ENCODE measurements around the gene UNC13A. TPM values are rescaled to one million over a fixed set of nuclear protein-coding genes. Genes with fewer than 3 reads are reported as not detected.

UNC13A gene
- total RNA-seq, 1 experiment from 2014 or later = 29.0 TPM

DNA sequence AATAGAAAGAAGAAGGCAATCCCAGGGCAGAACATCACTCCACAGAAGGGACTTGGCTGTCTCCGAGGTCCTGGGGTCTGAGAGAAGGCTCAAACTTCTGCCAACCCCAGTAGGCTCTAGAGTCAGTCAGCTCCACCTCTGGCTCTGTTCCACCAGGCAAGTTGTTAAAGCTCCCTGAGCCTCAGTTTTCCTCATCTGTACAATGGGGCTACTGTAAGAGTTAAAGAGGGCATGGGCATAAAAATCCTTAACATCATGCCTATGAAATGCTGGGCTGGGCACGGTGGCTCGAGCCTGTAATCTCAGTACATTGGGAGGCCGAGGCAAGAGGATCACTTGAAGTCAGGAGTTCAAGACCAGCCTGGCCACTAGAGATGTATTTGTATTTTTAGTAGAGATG is 5.1 kb downstream of the UNC13A start:
- intact Hi-C loops (cut with micrococcal nuclease) = loop anchor here (10.0 kb wide), 1 partner anchor 228 kb away; no protein-coding TSS in a partner anchor
- ChIA-PET CTCF (no interaction called here), RAD21 (ENCODE audit: low non-redundant PET in 1 of 2, low total read pairs in 2 of 2, uncharacterized antibody in 2 of 2, unreplicated experiment in 2 of 2) (no interaction called here), POLR2A (no interaction called here)
- no peak overlapping the region for H3K27ac ChIP-seq (ENCODE audit: low read depth, low read length)
- H3K4me2 ChIP-seq (ENCODE audit: low read length) = no peak overlapping the region
- H3K27me3 ChIP-seq (ENCODE audit: insufficient read depth, low read length) = no peaks in the 10 kb centered on the region
- no peaks in the 10 kb centered on the region for H3K9me2 ChIP-seq (ENCODE audit: insufficient read depth)
- no peaks in the 10 kb centered on the region for H4K20me1 ChIP-seq (ENCODE audit: insufficient read depth)
- H3K36me3 ChIP-seq (ENCODE audit: control insufficient read depth in 1 of 2, insufficient read depth in 2 of 2, low read length in 2 of 2) = no peaks in the 10 kb centered on the region
- DNase-seq (ENCODE audit: low read depth, low spot score) = no peak
- BruUV-seq (replicated peaks) = no TSS peak
- peaks cover 28% of the 10 kb centered on the region for H3K79me2 ChIP-seq (ENCODE audit: insufficient read depth, low read length)
- no peaks in the 10 kb centered on the region for H3K9me3 ChIP-seq (ENCODE audit: control insufficient read depth in 1 of 2, insufficient read depth in 1 of 2, low read depth in 1 of 2, low read length in 2 of 2)
- no peak overlapping the region for H3K4me3 ChIP-seq (replicated peaks in 1 of 2; ENCODE audit: low read depth in 1 of 2, low read length in 2 of 2)
- TF ChIP-seq POLR2A (IDR thresholded peaks at IDR 0.05; ENCODE audit: borderline replicate concordance, extremely low read depth, insufficient read depth, insufficient read length) (no peak), MAX (IDR thresholded peaks at IDR 0.05) (no peak), POLR2AphosphoS5 (IDR thresholded peaks at IDR 0.05; ENCODE audit: low read depth, low read length) (no peak), CBX3 (IDR thresholded peaks at IDR 0.05; ENCODE audit: low read depth) (no peak)
- peaks cover 23 to 62% of the 10 kb centered on the region in 2 experiments for H3K4me1 ChIP-seq (ENCODE audit: control insufficient read depth in 1 of 2, insufficient read depth in 2 of 2, low read length in 2 of 2)
- ATAC-seq = no peak
- no peak overlapping the region for H2AFZ ChIP-seq (ENCODE audit: low read depth, low read length, poor library complexity, severe bottlenecking)
- H3K9ac ChIP-seq (ENCODE audit: low read length) = no peak overlapping the region

DNA sequence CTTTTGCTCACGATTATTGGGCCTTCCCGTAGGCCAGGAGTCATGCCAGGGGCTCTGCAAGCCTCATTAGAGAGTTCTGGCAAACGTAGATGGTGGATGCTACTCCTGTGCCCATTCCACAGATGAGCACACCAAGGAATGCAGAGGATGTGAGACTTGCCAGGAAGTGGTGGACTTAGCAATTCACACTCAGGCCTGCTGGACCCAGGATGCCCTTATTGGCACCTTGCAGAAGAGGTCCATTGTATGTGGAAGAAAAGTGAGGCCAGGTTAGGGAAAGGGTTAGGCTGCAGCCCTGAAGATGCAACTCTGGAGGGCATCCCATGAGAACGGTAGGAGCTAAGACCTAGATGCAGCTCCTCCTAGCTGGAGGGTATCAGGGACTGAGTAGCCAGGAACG is 5.9 kb downstream of the UNC13A start:
- Histone ChIP-seq H2AFZ (ENCODE audit: low read depth, low read length, poor library complexity, severe bottlenecking) (no peak overlapping the region), H4K20me1 (ENCODE audit: insufficient read depth) (no peaks in the 10 kb centered on the region), H3K27ac (ENCODE audit: low read depth, low read length) (no peak overlapping the region), H3K9ac (ENCODE audit: low read length) (no peak overlapping the region), H3K4me1 (ENCODE audit: control insufficient read depth in 1 of 2, insufficient read depth in 2 of 2, low read length in 2 of 2) (peaks cover 23 to 69% of the 10 kb centered on the region in 2 experiments), H3K9me2 (ENCODE audit: insufficient read depth) (no peaks in the 10 kb centered on the region), H3K4me2 (ENCODE audit: low read length) (no peak overlapping the region), H3K36me3 (ENCODE audit: control insufficient read depth in 1 of 2, insufficient read depth in 2 of 2, low read length in 2 of 2) (no peaks in the 10 kb centered on the region), H3K27me3 (ENCODE audit: insufficient read depth, low read length) (no peaks in the 10 kb centered on the region), H3K79me2 (ENCODE audit: insufficient read depth, low read length) (peaks cover 28% of the 10 kb centered on the region), H3K4me3 (replicated peaks in 1 of 2; ENCODE audit: low read depth in 1 of 2, low read length in 2 of 2) (no peak overlapping the region), H3K9me3 (ENCODE audit: control insufficient read depth in 1 of 2, insufficient read depth in 1 of 2, low read depth in 1 of 2, low read length in 2 of 2) (no peaks in the 10 kb centered on the region)
- TF ChIP-seq MAX (IDR thresholded peaks at IDR 0.05) (no peak), EZH2 (IDR thresholded peaks at IDR 0.05) (no peak), RAD21 (IDR thresholded peaks at IDR 0.05; ENCODE audit: low read depth) (no peak), ZFX (IDR thresholded peaks at IDR 0.05) (no peak), EZH2phosphoT487 (IDR thresholded peaks at IDR 0.05; ENCODE audit: borderline replicate concordance) (no peak), JUND (IDR thresholded peaks at IDR 0.05) (no peak), ATF3 (IDR thresholded peaks at IDR 0.05) (no peak)
- RAD21 ChIA-PET (ENCODE audit: low non-redundant PET in 1 of 2, low total read pairs in 2 of 2, uncharacterized antibody in 2 of 2, unreplicated experiment in 2 of 2) = no interaction called here
- POLR2A ChIA-PET = interaction anchor here (0.6 to 1.3 kb wide), 2 partner anchors 10 to 611 kb away, joined by 3 read pairs; no protein-coding TSS in a partner anchor
- no TSS peak for BruUV-seq (replicated peaks)
- intact Hi-C loops (cut with micrococcal nuclease) = loop anchor here (10.0 kb wide), 1 partner anchor 227 kb away; no protein-coding TSS in a partner anchor
- DNase-seq (ENCODE audit: low read depth, low spot score) = no peak
- no peak for ATAC-seq
- CTCF ChIA-PET = no interaction called here

All from HCT116 (cell line).